Activated CD8-positive, alpha-beta memory T cell treated with anti-CD3 and anti-CD28 coated beads, Interleukin-2, amount 50 U/mL, for 1 hour (primary cell): Measurements from ENCODE around the gene KCNG4.
"Not testable (repeated sequence)": the region's sequence is repeated elsewhere in the genome, so short reads cannot be mapped to it uniquely, and the experiment has no call there.

Experiments
- DNase-seq: peaks from one replicate; pipeline ENCODE4 v3.0.0-alpha.2; 2020; ENCODE audit errors: extremely low read depth

KCNG4 gene

DNA sequence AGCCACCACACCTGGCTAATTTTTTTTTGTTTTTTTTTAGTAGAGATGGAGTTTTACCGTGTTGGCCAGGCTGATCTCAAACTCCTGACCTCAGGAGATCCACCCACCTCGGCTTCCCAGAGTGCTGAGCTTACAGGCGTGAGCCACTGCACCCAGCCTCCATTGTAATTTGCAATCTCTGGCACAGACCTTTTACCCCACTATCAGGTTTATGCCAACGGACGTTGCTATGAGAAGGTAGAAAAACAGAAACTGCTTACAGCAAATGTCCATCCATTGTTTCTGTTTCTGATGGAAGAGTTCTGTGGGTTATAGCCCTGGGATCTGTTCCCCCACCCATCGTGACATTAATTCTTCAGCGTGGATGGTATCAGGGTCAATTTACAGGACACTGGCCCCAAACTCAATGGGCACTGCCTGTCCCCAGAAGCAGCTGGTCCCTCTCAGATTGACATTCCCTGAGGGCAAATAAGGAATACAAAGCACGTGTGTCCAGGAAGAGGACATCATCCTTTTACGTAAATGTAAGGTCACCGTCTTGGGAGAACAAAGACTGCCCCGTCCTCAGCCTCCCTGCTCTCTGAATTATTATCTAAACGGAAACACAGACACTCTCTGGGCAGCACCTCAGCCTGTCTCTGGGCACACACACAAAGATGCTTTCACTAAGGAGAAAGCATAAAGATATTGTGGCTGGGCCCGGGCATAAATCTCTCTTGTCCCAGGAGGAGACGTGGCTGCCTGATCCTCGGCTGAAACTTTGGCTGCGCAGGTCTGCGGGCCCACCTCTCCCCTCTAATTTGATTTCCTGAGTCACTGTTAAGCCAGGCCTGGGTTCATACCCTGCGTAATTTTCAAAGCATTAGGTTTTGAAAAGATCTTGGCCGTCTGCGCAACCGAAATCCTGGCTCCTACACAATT lies 5.2 kb downstream of the KCNG4 start:
- DNase-seq = no peak

DNA sequence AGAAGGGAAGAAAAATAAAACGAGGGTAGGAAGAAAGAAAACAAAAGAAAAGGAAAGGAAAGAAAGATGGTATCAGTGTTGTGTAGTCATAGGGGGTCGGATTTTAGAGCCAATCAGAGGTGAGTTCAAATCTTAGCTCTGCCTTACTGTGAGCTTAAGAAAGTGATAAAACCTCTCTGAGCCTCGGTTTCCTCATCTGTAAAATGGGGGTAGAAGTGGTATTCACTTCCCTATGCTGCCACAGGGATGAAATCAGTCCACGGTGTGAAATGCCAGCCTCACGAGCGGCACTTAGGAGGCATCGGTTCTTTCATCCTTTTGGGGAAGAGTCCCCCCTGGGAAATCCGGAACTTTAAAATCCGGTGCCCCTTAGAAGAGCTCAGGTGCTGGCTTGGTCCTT lies 6.1 kb downstream of the KCNG4 start:
- no peak for DNase-seq

DNA sequence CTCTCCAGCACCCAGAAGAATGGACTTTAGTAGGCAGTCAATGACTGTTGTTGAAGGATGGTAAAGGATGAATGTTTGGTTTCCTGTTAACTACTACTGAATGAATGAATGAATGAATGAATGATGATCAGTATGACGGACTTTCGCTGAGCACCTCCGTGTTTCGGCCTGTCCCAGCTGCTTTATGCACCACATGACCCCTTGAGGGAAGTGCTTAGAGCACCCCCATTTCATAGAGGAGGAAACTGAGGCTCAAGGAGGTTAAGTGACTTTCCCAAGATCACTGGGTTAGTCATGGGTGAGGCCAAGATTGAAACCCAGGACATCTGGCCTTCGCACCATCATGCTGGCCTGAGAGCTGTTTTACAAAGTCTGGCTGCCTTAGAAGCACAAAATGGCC lies 6.8 kb downstream of the KCNG4 start:
- no peak for DNase-seq

DNA sequence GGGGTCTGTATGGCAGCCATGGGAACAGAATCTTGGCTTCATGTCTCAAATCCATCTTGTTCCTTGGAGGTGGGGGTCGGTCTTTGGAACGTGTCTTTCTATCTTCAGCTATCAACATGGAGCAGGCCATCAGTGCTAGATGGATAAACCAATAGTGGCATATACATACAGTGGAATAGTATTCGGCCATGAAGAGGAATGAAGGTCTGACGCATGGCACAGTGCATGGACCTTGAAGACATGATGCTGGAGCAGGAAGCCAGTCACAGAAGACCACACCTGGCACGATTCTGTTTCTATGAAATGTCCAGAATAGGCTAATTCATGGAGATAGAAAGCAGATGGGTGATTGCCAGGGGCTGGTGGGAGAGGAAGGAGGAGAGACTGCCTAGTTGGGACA lies 7.8 kb downstream of the KCNG4 start:
- no peak for DNase-seq

DNA sequence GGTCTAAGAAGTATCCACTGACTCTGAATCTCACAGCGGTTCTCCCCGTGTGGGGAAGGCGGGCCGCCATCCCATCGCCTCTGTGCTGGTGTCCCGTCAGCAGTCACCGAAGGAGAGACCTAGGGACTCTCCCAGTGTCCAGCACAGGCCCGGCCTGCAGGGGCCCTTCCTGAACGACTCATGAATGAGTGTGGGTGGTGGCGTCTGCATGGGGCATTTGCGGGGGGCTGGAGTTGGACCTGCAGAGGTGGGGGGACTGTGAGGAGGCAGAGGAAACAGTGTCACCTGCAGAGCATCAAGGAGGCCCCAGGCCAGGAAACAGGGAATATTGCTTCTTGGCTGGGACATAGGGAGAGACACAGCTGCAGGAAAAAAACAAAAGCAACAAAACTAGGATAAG lies 10.3 kb downstream of the KCNG4 start:
- DNase-seq = no peak

DNA sequence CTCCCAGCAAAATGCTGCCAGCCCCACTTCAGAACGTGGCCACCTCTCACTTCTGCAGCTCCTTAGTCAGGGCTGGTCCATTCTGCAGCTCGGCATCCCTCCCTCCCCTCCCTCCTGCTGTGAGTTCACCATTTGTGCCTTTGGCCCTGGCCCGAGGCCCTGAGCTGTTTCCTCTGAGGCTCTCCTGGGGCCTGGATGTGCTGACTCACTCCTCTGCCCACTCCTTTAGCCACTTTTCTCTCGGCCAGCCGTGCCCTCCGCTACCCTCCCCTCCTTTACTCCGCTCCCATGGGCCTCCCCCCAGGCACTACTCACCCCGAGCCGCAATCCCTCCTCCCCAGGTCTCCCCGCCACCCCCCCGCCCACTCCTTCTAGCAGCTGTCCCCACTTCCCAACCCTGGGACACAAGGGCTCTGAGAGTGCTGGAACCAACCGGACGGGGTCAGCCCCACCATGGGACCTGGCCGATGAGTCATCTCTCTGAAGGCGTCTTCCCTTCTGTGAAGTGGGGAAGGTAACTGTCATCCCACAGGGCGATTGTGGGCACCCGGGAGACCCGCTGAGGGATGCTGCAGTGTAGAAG lies 11.5 kb downstream of the KCNG4 start:
- DNase-seq = no peak

DNA sequence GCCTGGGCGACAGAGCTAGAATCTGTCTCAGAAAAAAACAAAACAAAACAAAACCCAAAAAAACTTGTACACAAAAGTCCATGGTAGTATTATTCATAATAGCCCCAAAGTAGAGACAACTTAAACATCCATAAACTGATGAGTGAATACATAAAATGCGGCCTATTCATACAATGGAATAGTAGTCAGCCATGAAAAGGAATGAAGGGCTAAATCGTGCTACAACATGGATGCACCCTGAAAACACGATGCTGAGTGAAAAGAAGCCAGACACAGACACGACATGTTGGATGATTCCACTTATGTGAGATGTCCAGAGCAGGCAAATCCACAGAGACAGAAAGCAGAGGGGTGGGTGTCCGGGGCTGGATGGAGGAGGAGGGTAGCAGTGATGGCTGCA lies 12.3 kb downstream of the KCNG4 start:
- no peak for DNase-seq

DNA sequence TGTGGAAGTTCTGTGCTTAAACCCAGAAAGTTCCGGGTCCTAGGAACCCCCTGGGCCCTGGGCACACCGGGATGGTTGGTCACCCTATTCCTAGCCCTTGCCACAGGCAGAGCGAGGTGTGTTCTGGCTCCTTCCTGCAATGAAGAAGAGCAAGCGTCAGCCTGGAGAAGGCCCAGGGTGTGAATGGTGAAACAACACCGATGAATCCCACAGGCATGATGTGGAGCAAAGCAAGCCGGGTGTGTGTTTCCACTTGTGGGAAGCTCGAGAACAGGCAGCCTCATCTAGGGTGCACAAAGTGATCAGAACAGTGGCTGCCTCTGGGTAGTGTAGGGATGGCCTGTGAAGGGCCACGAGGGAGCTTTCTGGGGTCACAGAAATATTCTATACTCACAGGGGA lies 13.8 kb downstream of the KCNG4 start:
- DNase-seq = no peak

DNA sequence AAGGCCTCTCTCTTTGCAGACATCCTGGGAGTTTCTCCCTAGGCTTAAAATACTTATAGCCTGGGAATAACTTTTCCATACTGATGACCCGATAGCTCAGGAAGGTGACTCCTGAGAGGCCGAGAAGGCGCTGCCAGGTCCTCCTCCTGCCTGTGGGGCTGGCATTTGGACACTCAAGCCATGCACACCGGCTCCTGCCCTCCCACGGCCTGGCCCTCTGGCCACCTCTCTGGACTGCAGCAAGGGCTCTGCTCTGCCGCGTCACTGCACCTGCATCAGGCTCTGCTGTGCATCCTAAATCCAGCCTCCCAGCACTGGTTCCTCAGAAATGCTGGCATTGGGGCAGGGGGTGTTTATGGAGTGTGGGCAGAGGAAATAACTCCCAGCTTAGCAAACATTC lies 14.2 kb downstream of the KCNG4 start:
- no peak for DNase-seq

DNA sequence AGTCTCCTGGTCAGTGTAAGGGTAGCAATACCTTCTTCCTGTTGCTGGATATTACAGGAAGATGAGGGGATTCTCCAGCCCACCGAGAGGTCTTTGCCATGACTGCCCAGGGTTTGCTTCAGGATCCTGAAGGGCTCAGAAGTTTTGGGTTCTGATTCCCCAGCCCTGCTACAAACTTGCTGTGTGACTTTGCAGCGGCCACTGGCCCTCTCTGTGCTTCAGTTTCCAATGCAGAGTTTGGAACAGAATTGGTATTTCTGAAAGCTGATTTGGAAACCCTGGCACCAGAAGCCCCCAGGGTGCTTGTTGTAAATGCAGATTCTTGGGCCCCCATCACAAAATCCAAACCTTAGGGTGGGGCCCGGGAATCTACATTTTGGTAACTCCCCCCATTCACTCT lies 14.7 kb downstream of the KCNG4 start:
- DNase-seq = no peak

DNA sequence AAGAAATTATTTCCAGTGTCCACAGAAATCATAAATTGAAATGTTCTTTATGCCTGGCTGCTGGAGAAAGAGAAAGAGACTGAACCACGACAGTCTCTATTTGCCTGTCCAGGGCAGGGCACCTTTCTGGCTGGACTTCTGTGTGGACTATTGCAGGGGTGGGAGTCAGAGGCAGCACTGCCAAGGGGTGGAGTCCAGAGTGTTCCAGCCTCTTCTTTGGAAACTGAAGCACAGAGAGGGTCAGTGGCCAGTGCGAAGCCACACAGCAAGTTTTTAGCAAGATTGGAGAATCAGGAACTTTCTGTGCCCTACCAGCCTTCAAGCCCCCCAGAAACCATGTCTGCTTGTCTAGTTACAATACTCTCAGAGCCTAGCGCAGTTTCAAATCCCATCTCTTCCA lies 15.3 kb downstream of the KCNG4 start:
- DNase-seq = no peak

DNA sequence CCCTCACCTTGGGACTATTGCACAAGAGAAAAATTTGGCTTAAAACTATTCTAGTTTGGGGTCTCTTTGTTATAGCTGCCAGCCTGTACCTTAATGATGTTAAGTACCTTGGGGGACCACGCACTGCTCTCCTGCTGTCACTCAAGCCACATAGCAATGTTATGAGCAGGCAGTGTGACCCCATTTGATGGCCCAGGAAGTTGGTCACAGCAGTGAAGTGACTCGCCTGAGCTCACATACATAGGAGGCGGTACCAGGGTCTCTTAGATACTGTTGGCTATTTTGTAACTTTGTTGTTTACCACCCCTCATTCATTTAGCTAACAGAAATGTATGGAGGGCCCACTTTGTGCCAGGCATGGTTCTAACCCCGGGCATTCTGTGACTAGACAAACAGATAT lies 16.4 kb downstream of the KCNG4 start:
- no peak for DNase-seq

DNA sequence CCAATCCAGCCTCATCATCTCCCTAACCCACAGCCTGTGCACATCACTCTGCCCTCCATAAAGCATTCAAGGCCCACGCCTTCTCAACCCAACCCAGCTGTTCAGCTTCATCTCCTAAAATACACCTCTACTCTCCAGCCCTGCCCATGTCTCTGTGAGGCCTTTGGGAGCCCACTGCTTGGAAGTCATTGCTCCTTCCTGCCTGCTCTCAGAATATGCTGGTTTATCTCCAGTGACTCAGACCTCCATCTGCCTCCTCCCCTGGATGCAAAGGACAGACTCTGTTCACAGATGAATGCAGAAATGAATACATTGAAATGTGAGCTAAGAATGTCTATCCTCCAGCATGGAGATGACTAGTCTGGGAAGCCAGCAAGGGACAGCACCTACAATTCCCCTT lies 19.0 kb downstream of the KCNG4 start:
- DNase-seq = no peak

DNA sequence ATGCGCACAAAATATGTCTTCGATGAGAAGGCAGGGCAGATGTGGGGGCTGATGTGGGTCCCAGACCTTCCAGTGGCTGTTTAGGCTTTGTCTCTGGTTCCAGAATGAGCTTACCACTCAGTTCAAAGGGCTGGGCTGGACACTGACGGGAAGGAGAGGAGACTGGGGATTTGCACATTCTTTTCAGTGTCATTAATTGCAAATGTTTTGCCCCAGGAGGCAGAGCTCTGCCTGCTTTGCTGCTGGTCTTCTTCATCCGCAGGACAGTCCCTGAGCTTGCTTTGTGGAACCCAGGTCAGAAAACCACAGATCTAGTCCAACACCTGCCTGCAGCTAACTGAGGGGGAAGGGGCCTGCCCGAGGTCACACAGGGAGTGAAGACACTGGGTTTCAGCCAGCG lies 20.9 kb downstream of the KCNG4 start:
- DNase-seq = no peak

DNA sequence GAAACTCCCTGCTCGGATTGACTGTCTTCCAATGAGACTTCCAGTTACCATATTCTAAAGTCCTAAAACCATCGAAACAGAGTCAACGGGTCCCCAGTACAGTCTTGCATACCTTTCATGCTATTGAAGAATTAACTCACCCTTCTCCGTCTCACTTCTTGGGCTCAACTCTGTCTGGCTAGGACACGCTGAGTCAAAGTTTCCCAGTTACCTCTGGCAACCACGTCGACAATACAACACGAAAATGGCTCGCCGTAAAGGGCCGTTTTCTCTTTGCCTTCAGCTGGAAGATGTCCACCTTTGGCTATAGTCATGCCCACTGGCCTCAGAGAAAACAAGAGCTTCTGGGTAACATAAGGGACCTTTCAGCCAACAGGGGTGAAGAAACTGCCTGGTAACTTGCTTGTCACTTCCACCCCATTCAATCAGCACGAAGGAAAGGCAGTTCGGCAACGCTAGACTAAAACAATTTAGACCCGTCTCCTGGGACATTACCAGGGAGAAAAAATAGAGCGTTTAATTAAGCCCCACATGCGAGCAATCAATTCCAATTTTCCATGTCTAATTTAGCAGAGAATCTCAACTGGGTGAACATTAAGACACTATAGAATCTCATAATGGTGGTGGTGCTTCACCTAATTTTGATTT lies 21.5 kb downstream of the KCNG4 start:
- DNase-seq = no peak

DNA sequence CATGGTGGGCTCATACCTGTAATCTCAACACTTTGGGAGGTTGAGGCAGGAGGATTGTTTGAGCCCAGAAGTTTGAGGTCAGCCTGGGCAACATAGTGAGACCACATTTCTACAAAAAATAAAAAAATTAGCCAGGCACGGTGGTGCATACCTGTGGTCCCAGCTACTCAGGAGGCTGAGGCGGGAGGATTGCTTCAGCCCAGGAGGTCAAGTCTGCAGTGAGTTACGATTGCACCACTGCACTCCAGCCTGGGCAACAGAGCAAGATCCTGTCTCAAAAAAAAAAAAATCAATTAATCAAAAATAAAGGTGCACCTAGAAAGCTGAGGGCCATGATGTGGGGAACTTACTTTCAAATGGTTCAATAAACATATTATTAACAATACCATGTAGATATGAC lies 23.7 kb downstream of the KCNG4 start:
- DNase-seq = not testable (repeated sequence)

DNA sequence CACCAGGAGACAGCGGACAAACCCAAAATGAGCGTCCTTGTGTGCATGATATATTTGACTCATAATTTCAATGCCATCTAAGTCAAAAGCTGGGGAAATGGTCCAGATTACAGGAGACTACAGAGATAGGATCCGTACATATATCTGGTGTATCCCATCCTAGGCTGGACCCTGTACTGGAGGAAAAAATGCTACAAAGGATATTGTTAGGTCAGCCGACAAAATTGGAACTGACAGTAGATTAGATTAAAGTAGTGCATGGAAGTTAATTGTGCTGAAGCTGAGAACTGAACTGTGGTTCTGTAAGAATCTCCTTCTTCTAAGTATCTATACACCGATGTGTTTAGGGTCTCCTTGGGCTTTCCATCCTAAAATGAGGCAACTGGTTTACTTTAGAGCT lies 24.3 kb downstream of the KCNG4 start:
- no peak for DNase-seq

DNA sequence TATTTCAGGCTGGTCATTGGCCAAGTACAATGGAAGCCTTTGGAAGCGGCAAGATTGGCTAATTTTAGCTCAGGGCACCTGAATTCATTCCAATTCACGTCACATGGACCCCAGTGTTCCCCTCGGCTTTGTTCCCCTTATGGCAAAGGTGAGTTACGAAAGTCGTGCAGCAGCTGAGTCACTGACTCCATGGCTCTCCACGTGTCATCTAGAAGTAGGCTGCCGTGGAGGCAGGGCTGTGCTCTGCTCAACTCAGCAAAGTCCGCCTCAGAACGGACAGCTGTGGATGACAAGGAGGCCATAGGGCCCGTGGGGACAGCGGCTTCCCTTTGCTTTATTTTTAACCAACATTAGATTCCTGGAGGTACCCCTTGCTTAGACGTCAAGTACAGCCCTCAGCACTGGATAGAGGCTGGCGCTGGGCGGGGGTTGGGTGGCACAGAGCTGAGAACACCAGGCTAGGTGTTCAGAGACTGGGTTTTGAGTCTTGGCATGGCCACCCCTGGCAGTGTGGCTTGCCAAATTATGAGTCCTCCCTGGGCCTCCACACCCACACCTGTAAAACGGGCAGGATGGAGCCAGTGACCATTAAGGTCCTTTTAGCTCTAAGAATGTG lies 25.3 kb downstream of the KCNG4 start:
- no peak for DNase-seq

DNA sequence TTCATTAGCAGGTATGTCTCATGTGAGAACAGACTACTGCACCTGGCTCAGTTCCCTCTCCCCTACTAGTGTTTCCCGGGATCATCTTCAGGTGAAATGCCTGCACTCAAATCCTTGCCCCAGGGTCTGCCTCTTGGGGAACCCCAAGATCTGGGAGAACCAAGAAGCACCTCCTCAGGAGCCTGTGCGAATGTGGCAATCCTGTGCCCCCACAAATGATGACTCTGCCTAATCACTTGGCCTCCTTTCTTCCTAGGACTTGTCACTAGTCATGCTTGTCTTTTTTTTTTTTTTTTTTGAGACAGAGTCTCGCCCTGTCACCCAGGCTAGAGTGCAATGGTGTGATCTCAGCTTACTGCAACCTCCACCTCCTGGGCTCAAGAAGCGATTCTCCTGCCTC lies 27.2 kb downstream of the KCNG4 start:
- no peak for DNase-seq

DNA sequence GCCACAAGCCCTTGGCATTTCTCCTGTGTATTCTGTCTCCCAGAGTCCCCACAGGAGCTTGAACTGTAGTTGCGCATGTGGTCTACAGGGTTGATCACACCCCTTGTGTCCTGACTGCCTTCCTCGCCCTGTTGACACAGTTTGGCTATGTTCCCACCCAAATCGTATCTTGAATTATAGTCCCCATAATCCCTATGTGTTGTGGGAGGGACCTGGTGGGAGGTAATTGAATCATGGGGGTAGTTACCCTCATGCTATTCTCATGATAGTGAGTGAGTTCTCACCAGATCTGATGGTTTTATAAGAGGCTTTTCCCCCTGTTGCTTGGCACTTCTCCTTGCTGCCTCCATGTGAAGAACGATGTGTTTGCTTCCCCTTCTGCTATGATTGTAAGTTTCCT lies 27.7 kb downstream of the KCNG4 start:
- DNase-seq = no peak

DNA sequence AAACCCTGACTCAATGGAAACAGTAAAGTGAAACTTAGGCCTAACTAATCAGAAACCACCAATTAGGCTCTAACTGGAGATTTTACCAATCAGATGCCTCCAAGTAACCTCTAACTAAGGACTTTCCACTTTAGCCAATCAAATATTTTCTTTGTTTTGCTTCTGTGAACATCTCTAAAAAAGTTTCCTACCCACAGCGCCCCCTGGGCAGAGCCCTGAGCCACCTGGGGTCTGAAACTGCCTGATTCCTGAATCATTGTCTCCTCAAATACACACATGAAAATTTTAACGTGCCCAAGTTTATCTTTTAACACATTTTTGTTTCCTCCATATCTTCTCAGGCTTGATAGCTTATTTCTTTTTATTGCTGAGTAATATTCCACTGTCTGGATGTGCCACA lies 29.8 kb downstream of the KCNG4 start:
- DNase-seq = no peak

DNA sequence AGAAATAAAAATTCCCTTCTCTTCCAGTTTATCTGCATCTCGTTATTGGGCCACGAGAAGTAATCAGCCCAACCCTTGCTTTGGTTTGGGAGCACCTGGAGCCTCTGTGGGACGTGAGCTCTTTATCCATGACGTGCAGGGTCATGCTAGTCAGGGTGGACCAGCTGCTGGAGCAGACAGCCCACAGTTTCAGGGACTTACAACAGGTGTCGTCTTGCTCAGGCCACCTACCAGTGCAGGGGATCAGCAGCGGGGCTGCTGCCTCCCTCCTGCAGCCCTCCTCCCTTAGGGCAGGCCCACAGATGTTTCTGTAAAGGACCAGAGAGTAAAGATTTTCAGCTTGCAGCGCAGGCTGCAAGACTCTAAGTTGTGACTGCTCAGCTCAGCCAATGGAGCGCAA lies 31.9 kb downstream of the KCNG4 start:
- no peak for DNase-seq

DNA sequence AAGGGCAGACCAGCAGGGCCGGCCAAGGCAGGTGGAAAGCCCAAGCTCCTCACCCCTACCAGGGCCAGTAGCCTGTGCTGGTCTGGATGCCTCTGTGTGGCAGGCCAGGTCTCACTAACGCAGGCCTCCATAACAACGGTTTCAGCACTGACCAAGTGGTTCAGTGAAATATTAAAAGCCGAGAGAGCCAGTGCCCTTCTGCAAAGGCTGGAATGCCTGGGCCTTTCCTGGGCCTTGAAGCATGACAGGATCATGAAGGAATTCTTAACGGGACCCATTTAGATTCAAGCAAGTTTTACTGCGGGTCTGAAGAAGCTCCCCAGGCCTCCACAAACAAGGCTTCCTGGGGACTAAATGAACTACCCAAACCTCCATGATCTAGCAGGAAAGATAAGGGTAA lies 32.6 kb downstream of the KCNG4 start:
- DNase-seq = no peak
